ENCODE measurements around the gene RTP4.

The RTP4 gene

DNA sequence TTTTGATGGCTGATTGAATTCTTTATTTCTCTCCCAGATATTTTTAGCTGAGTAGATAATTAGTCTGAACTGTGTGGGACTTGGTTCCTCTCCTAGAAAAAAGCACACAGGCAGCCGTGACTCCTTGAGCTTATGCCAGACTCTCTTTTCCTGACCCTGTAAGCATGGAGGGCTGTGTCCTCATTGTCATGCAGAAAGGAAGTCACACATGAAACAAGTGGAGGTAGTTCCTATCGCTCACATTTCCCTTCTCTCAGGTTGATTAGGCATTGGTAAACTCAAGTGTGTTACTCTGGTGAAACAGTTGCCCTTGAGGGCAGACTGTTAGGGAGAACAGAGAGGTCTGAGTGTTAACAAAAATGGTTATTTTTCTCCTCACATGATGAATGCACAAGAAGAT lies 6.3 kb upstream of the RTP4 start:
- DNase-seq (ENCODE audit: insufficient read length, low spot score) = no peak
- TF ChIP-seq SPI1 (IDR thresholded peaks at IDR 0.05; ENCODE audit: low read depth, low read length) = peak; percentile 40
- TF ChIP-seq PAX5 (IDR thresholded peaks at IDR 0.05; ENCODE audit: insufficient read depth, low read length, severe bottlenecking) = no peak
- peak; percentile 90 for FAIRE-seq

DNA sequence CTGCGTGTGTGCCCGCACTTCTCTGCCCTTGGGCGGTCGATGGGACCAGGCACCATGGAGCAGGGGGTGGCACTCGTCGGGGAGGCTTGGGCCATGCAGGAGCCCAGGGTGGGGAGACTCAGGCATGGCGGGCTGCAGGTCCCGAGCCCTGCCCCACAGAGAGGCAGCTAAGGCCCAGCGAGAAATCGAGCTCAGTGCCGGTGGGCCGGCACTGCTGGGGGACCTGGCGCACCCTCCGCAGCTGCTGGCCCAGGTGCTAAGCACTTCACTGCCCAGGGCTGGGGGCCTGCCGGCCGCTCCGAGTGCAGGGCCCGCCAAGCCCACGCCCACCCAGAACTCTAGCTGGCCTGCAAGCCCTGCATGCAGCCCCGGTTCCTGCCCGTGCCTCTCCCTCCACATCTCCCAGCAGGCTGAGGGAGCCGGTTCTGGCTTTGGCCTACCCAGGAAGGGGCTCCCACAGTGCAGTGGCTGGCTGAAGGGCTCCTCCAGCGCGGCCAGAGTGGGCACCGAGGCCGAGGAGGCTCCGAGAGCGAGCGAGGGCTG lies 553 bp upstream of the RTP4 start:
- DNase-seq (ENCODE audit: insufficient read length, low spot score) = no peak
- no peak for TF ChIP-seq POLR2AphosphoS5 (IDR thresholded peaks at IDR 0.05; ENCODE audit: low read depth, low read length)
- TF ChIP-seq SPI1 (IDR thresholded peaks at IDR 0.05; ENCODE audit: low read depth, low read length) = no peak
- no peak for TF ChIP-seq POU2F2 (IDR thresholded peaks at IDR 0.05; ENCODE audit: low read depth, low read length)
- FAIRE-seq = no peak

DNA sequence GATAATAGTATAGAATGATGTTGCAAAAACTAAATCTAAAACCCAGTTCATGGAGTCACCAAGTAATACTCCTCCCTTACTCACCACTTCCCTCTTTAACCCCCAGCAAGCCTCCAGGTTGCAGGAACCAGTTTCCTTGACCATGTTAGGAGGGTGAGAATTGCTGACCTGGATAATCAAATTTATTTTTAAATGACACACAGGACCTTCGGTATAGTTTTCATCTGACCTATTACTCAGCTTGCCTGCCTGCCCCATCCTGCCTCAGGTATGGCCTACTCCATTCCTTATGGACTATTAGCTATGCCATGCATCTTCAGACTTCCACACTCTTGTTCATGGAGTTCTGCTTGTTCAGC lies 883 bp downstream of the RTP4 start:
- FAIRE-seq (peak; percentile 13), DNase-seq (ENCODE audit: insufficient read length, low spot score) (no peak)
- TF ChIP-seq SPI1 (IDR thresholded peaks at IDR 0.05; ENCODE audit: low read depth, low read length) (peak; percentile 72), POLR2A (IDR thresholded peaks at IDR 0.05; ENCODE audit: low read depth, low read length) (no peak)

DNA sequence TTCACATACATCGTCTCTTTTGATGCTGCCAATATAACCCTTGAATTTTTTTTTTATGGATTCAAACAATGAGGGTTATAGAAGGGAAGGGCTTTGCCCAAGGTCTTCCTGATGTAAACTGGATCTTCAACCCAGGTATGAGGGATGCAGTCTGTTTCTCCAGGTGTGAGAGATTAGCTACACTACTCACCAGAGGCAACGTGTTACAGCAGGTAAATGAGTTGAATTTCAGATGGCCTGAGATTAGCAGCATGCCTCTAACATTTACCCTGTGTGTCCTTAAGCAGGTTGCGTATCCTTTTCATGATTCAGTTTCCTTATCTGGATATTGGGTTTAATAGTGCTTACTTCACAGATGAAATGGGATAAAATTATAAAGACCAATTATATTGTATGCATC lies 1.9 kb downstream of the RTP4 start:
- no peak for TF ChIP-seq TAF1 (IDR thresholded peaks at IDR 0.05; ENCODE audit: low read depth, low read length)
- no peak for TF ChIP-seq POLR2A (IDR thresholded peaks at IDR 0.05; ENCODE audit: low read depth, low read length)
- TF ChIP-seq SPI1 (IDR thresholded peaks at IDR 0.05; ENCODE audit: low read depth, low read length) = no peak
- no peak for TF ChIP-seq POU2F2 (IDR thresholded peaks at IDR 0.05; ENCODE audit: low read depth, low read length)
- no peak for TF ChIP-seq POLR2AphosphoS5 (IDR thresholded peaks at IDR 0.05; ENCODE audit: low read depth, low read length)
- no peak for TF ChIP-seq PAX5 (IDR thresholded peaks at IDR 0.05; ENCODE audit: insufficient read depth, low read length, severe bottlenecking)
- no peak for DNase-seq (ENCODE audit: insufficient read length, low spot score)
- no peak for FAIRE-seq

DNA sequence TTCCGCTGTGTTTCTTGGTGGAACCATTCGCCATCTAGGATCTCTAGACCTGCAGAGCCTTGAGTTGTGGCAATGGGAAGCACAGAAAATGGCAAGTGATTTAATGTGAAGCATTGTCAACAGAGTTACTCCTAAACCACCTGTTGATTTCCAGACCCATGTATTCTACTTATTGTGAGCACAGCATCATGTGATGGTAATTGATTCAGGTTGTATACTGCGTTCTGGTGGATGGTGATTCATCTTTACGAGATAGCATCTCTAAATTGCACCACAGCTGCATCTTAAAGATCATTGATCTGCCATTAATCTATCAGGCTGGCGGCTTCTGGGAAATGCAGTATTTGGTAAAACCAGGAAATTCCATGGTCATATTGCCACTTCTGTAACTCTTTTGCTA lies 7.4 kb downstream of the RTP4 start:
- no peak for FAIRE-seq
- no peak for DNase-seq (ENCODE audit: insufficient read length, low spot score)
- TF ChIP-seq POU2F2 (IDR thresholded peaks at IDR 0.05; ENCODE audit: low read depth, low read length) (no peak), PAX5 (IDR thresholded peaks at IDR 0.05; ENCODE audit: insufficient read depth, low read length, severe bottlenecking) (no peak), POLR2AphosphoS5 (IDR thresholded peaks at IDR 0.05; ENCODE audit: low read depth, low read length) (no peak), TAF1 (IDR thresholded peaks at IDR 0.05; ENCODE audit: low read depth, low read length) (no peak), SPI1 (IDR thresholded peaks at IDR 0.05; ENCODE audit: low read depth, low read length) (no peak), POLR2A (IDR thresholded peaks at IDR 0.05; ENCODE audit: low read depth, low read length) (no peak)

- FAIRE-seq (no peak), DNase-seq (ENCODE audit: insufficient read length, low spot score) (no peak)
- TF ChIP-seq PAX5 (IDR thresholded peaks at IDR 0.05; ENCODE audit: insufficient read depth, low read length, severe bottlenecking) = no peak
- TF ChIP-seq POLR2A (IDR thresholded peaks at IDR 0.05; ENCODE audit: low read depth, low read length) = no peak
- no peak for TF ChIP-seq TAF1 (IDR thresholded peaks at IDR 0.05; ENCODE audit: low read depth, low read length)
- no peak for TF ChIP-seq POLR2AphosphoS5 (IDR thresholded peaks at IDR 0.05; ENCODE audit: low read depth, low read length)
- TF ChIP-seq SPI1 (IDR thresholded peaks at IDR 0.05; ENCODE audit: low read depth, low read length) = no peak
- TF ChIP-seq POU2F2 (IDR thresholded peaks at IDR 0.05; ENCODE audit: low read depth, low read length) = no peak
Observed at GRCh38 chr3:187377842-187378241, 9.7 kb downstream of the RTP4 start.

- TF ChIP-seq SPI1 (IDR thresholded peaks at IDR 0.05; ENCODE audit: low read depth, low read length) (no peak), POU2F2 (IDR thresholded peaks at IDR 0.05; ENCODE audit: low read depth, low read length) (no peak), PAX5 (IDR thresholded peaks at IDR 0.05; ENCODE audit: insufficient read depth, low read length, severe bottlenecking) (no peak), POLR2A (IDR thresholded peaks at IDR 0.05; ENCODE audit: low read depth, low read length) (no peak), POLR2AphosphoS5 (IDR thresholded peaks at IDR 0.05; ENCODE audit: low read depth, low read length) (no peak), TAF1 (IDR thresholded peaks at IDR 0.05; ENCODE audit: low read depth, low read length) (no peak)
- DNase-seq (ENCODE audit: insufficient read length, low spot score) (no peak), FAIRE-seq (no peak)
Observed at GRCh38 chr3:187382609-187383151, 14.5 kb downstream of the RTP4 start.

- no peak for FAIRE-seq
- TF ChIP-seq POU2F2 (IDR thresholded peaks at IDR 0.05; ENCODE audit: low read depth, low read length) (no peak), POLR2AphosphoS5 (IDR thresholded peaks at IDR 0.05; ENCODE audit: low read depth, low read length) (no peak)
Observed at GRCh38 chr3:187383246-187383645, 15.1 kb downstream of the RTP4 start.

GRCh38 chr3:187385296-187385695 lies 17.1 kb downstream of the RTP4 start:
- TF ChIP-seq POU2F2 (IDR thresholded peaks at IDR 0.05; ENCODE audit: low read depth, low read length) = no peak
- TF ChIP-seq SPI1 (IDR thresholded peaks at IDR 0.05; ENCODE audit: low read depth, low read length) = no peak
- TF ChIP-seq POLR2AphosphoS5 (IDR thresholded peaks at IDR 0.05; ENCODE audit: low read depth, low read length) = no peak
- TF ChIP-seq TAF1 (IDR thresholded peaks at IDR 0.05; ENCODE audit: low read depth, low read length) = no peak
- TF ChIP-seq PAX5 (IDR thresholded peaks at IDR 0.05; ENCODE audit: insufficient read depth, low read length, severe bottlenecking) = no peak
- TF ChIP-seq POLR2A (IDR thresholded peaks at IDR 0.05; ENCODE audit: low read depth, low read length) = no peak
- DNase-seq (ENCODE audit: insufficient read length, low spot score) = no peak
- FAIRE-seq = no peak

More at GRCh38 chr3:187383246-187383645, 15.1 kb downstream of the RTP4 start:
- no peak for DNase-seq (ENCODE audit: insufficient read length, low spot score)

GRCh38 chr3:187396661-187397060 lies 28.5 kb downstream of the RTP4 start:
- DNase-seq (ENCODE audit: insufficient read length, low spot score) (no peak), FAIRE-seq (no peak)
- TF ChIP-seq PAX5 (IDR thresholded peaks at IDR 0.05; ENCODE audit: insufficient read depth, low read length, severe bottlenecking) = no peak
- no peak for TF ChIP-seq SPI1 (IDR thresholded peaks at IDR 0.05; ENCODE audit: low read depth, low read length)
- TF ChIP-seq POLR2AphosphoS5 (IDR thresholded peaks at IDR 0.05; ENCODE audit: low read depth, low read length) = no peak
- no peak for TF ChIP-seq POLR2A (IDR thresholded peaks at IDR 0.05; ENCODE audit: low read depth, low read length)
- no peak for TF ChIP-seq TAF1 (IDR thresholded peaks at IDR 0.05; ENCODE audit: low read depth, low read length)
- no peak for TF ChIP-seq POU2F2 (IDR thresholded peaks at IDR 0.05; ENCODE audit: low read depth, low read length)
